NCI-H2107 treated with DMSO at 0.1 percent for 48 hours (cell line): ENCODE data around the gene DPP4.
"Not testable (repeated sequence)": the region's sequence is repeated elsewhere in the genome, so short reads cannot be mapped to it uniquely, and the experiment has no call there.

Experiments
- DNase-seq: peaks from one replicate; lab custom pipeline; 2025; ENCODE audit not compliant: unreplicated experiment; lab: John Stamatoyannopoulos, UW

The DPP4 gene

DNA sequence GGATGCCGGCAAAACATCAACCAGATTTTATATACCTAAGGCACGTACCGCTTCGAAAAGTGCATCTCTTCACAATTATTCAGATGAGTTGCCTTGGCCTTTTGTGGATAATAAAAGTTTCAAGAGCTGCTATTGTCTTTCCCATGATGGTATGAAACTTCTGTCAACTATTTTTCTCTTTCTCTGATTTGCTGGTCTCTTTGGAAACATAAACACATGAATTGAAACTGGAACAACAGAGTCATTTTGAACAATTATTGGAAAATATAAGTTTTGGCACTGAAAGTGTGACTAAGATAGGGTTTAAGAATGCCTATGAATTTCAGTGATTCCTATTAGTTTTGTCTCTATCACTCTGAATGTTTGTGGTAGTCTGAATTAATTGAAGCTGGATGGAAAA, 109.9 kb downstream of the DPP4 start:
- no peak for DNase-seq

DNA sequence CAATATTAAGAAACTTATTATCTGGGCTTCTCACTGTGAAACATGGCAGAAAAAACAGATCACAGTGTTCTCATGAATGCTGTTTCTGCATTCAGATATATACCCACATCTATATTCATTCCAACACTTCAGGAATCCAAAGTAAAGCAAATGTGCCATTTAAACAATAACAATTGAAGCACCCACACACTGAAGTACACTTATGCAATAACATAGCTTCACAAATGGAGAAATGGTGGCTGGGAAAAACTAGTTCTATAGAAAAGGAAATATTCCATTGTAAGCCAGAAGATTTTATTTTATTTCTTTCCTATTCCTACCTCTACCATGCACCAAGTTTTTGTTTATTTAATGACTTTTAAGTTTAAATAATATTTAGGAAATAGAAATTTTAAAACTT, 111.9 kb downstream of the DPP4 start:
- DNase-seq = no peak

DNA sequence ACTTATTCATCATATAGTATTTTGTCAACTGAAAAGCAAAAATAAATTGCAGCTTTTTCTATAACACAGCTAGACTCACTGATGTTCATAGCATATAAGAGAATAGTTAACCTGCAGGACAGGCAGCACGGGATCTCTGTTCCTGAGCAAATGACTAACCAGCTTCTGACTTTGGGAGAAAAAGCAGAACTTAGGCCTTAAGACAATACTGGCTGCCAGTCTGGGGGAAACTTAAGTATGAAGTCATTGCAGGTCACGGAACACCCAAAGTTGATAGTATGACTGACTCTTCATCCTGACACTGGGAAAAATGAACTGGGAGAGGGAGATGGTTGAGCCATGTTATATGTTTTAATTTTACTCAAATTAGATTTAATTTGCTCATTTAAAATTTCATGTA, 113.0 kb downstream of the DPP4 start:
- DNase-seq = no peak

DNA sequence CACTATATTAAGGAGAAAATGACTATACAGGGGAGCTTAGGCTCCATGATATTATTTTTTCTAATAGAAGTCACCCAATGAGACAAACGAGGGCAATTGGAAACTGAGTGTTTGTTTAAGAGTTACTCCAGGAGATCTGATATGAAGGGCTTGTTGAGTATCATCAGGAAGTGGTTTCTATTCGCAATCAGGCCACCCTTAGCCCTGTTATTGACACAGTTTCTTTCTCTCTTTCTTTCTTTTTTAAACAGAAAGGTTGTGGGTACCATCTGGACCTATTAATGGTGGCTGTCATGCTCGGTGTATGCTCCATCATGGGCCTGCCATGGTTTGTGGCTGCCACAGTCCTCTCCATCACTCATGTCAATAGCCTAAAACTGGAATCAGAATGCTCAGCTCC, 117.3 kb downstream of the DPP4 start:
- no peak for DNase-seq

DNA sequence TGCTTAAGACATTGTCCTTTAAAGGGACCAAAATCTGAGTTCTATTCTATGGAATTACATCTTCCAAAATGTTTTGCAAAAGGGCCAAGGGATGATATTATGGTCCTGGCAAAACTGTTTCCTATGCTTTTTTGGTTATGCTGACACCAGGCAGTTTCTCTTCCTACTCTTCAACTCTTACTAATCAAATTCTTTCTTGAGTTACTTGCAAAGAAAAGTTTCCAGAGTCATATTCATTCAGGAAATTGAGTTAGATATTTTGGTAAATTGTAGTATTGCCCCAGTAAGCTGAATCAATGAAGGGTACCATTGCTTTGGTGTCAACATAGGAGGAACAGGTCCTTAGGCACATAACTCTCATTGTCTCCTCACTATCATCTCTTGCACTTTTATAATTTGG, 118.8 kb downstream of the DPP4 start:
- no peak for DNase-seq

DNA sequence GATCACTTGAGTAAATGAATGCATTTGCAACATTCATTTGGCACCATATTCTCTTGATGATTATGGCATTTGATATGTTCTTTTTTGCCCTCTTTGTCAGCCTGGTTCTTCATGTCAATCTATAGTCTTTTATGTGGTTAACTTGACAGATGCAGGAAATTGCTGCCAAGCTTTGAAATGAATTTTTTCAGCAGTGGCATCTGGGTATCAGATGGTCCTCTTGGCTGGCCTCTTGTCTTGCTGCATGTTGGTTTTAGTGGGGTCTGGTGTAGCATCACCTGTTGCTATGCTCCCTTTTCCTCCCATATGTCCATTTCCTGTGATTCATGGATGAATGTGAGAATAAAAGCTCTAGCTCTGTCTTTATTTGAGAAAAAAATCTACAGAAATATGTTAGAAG, 119.9 kb downstream of the DPP4 start:
- no peak for DNase-seq

DNA sequence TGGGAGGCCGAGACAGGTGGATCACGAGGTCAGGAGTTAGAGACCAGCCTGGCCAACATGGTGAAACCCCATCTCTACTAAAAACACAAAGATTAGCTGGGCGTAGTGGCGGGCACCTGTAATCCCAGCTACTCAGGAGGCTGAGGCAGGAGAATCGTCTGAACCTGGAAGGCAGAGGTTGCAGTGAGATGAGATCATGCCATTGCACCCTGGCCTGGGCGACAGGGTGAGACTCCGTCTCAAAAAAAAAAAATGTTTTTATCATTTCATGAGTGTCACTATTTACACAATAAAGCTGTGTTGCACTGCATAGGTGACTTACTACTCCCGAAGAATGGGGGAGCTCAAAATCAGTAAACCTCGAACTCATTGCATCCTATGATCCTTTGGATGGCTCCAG, 120.6 kb downstream of the DPP4 start:
- DNase-seq = not testable (repeated sequence)

DNA sequence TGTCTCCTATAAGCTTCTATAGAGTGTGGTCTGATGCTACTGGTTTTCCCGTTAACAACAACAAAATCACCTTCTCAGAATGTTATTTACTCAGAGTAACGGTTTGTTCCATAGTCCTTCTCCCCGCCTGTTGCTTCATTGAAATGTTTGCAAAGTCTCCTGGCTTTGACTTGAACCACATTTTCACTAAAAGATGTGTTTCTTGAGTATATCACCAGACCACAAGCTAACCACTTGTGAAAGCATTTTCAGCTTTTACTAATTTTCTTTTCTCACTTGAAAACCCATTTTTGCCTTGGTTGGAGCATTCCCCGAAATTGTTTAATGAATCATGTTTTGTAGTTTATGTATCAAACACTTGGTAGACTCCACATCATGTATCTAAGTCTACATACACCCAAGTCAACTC, 121.2 kb downstream of the DPP4 start:
- no peak for DNase-seq

DNA sequence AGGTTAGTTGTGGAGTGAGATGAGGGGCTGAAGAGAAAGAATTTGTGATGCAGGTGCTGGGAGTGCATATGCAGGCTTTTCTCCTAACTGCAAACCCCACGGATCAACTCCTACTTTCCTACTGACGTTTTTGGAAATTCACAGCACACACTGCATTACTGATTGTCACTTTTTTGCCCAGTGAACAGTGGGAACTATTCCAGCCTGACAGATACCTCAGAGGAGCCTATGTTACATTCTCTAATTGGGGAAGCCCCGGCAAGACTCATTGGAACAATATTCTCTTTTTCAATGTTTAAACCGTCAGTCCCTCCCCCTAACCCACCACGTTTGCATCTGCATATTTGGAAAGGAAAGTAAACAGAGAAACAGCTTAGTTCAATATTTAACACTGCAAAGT, 126.2 kb downstream of the DPP4 start:
- DNase-seq = no peak

DNA sequence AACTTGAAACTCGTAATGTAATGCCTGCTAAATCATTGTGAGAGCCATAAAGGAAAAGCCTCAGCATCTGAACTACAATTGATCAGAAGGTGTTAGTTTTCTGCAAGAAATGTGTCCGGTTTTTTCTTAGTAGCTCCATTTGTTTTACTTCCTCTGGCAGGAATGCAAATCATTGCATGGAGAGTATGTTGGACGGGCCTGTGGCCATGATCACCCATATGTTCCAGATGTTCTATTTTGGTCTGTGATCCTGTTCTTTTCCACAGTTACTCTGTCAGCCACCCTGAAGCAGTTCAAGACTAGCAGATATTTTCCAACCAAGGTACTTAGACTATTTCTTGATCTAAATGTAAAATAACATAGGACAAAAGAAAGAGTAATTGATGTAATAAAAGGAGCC, 126.6 kb downstream of the DPP4 start:
- DNase-seq = no peak

DNA sequence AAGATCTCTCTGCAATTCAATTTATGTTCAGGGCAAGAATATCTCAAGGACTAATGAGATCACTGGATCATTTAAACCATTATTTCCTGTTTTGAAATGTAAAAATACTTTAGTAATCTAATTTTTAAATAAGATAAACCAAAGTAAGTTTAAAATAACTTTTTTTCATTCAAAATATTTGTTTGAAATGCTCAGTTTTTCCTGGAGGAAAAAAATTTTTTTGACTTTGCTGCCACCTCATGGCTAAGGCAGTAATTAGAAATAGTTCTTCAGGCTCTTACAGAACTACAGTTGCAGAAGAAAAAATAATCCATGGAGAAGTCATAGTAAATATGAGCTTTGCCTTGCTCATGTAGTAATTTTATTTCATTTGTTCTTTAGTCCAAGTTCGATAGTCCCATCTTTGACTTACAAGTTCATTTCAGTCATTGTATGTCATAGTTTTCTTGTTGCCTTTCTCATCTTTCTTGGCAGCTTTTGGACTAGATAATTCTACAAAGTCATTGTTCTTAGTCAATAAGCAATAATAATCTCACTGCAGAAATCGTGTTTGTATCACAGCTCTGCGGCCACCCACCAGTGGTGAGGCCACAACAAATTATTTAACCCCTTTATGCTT, 127.4 kb downstream of the DPP4 start:
- no peak for DNase-seq

DNA sequence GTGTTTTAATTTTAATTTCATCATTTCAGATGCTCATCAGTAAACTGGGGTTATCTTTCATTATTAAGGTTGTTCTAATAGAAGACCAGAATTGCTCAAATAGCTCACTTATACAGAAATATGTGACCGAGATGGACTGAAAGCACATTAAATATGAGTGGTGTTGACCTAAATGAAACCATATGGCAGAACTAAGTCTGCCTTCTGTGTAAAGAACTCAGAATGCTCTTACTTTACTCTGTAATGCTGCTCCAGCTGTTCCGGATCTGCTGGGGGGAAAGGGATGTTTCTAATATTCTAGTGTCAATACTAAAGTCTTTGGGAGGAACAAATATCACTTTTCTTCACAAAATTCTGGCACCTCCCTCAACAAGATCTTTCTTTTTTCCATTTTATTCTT, 131.0 kb downstream of the DPP4 start:
- DNase-seq = no peak
